Right lobe of liver (tissue), 6 donors: ENCODE measurements around the gene NUP214. TPM values are rescaled to one million over a fixed set of nuclear protein-coding genes. Genes with fewer than 3 reads are reported as not detected.

Source experiments
- ATAC-seq, 4 donors: fragments of 200-7000 bp; cut with Tn5 transposase; one replicate each; pipeline ENCODE4 v1.9.1; 2020; ENCODE audit warnings: mild to moderate bottlenecking in 4 of 4, moderate library complexity in 4 of 4
- DNase-seq, 3 donors: peaks; one replicate each; pipeline ENCODE4 v3.0.0-alpha.2; 2020
- H3K27ac ChIP-seq, 3 donors: fragments of 200-600 bp; one replicate each; pipeline ENCODE4 v1.8.0; 2022
- H3K27me3 ChIP-seq, 2 donors: fragments of 200-600 bp; one replicate each; pipeline ENCODE4 v1.8.0; 2022
- H3K36me3 ChIP-seq, 4 donors: fragments of 200-600 bp; sonication (generic) in 1 of 4; one replicate each; pipeline versions ENCODE4 v1.5.1 to v1.8.0; 2017 to 2022; ENCODE audit warnings: control low read depth in 1 of 4
- H3K4me1 ChIP-seq, 4 donors: fragments of 200-600 bp; sonication (generic) in 1 of 4; one replicate each; pipeline versions ENCODE4 v1.5.1 to v1.8.0; 2017 to 2022; ENCODE audit warnings: control low read depth in 1 of 4
- H3K4me3 ChIP-seq, 3 donors: fragments of 200-600 bp; one replicate each; pipeline ENCODE4 v1.8.0; 2022
- H3K9me3 ChIP-seq, 4 donors: fragments of 200-600 bp; sonication (generic) in 1 of 4; one replicate each; pipeline versions ENCODE4 v1.5.1 to v1.8.0; 2017 to 2022; ENCODE audit warnings: control low read depth in 1 of 4
- CTCF ChIP-seq, 4 donors: fragments of 200-600 bp in 3 of 4; fragments of 450-650 bp in 1 of 4; IDR thresholded peaks; one replicate each; pipeline versions ENCODE4 v1.5.1 to v1.8.0; 2016 to 2022; ENCODE audit warnings: antibody characterized with exemption in 4 of 4, mild to moderate bottlenecking in 2 of 4
- POLR2A ChIP-seq: fragments of 450-650 bp; IDR thresholded peaks from one replicate; pipeline ENCODE4 v1.6.1; 2017; ENCODE audit warnings: antibody characterized with exemption, mild to moderate bottlenecking
- whole genome bisulfite sequencing: methylation state at CpG from one replicate; pipeline ENCODE4 v1.1.6; 2018; ENCODE audit warnings: low coverage, low lambda C conversion rate; ENCODE audit not compliant: insufficient coverage; ENCODE audit errors: missing lambda C conversion rate; 5-methylcytosine and 5-hydroxymethylcytosine counted together
- intact Hi-C, 2 donors: fragments of 100-400 bp; cut with DNase I; formaldehyde crosslinking; loops; one replicate each; pipeline versions ENCODE4 v1.11.2 to v1.14.1; 2022
- total RNA-seq, 6 experiments: library from RNA; depleted of rRNA in 2 of 6; stranded (reverse); fragments of >200 nt in 2 of 6; fragmentation: NEBNext Ultra II Directional in 3 of 6; extraction: Animal tissue kit (Norgen Biotek cat#: 25700) in 3 of 6; gene quantifications; one replicate each; pipeline versions ENCODE4 v1.1.0 to v1.2.4, GENCODE V29; 2016 to 2023
- donor health status: DM: no; HTN: yes; CAD: no.
- donor health status: DM: no; HTN: no; CAD: no.
- donor health status: DM: no; HTN: no; CAD: no.
- donor health status: DM: no; HTN: yes; CAD: no.
- donor health status: DM: no; HTN: yes; CAD: no.

Gene NUP214
- total RNA-seq, 6 experiments from 2014 or later: 22.5 to 31.1 (median 27.5) TPM

- Histone ChIP-seq H3K27me3 (no peaks in the 10 kb centered on the region), H3K4me3 (no peak overlapping the region), H3K27ac (no peak overlapping the region), H3K36me3 (no peaks in the 10 kb centered on the region), H3K9me3 (no peaks in the 10 kb centered on the region), H3K4me1 (no peaks in the 10 kb centered on the region)
- TF ChIP-seq POLR2A: no peak
- no peak for TF ChIP-seq CTCF (IDR thresholded peaks at IDR 0.05)
- WGBS: 50% methylated on average over 1 of the region's 3 CpGs
- DNase-seq: no peak
- intact Hi-C loops: no loop called here
- ATAC-seq: no peak
Observed at GRCh38 chr9:131103535-131103934, 21.9 kb upstream of the NUP214 start.

- no peaks in the 10 kb centered on the region for H3K9me3 ChIP-seq
- H3K27me3 ChIP-seq: no peaks in the 10 kb centered on the region
- intact Hi-C loops: no loop called here
- DNase-seq: no peak
- no peak for TF ChIP-seq CTCF (IDR thresholded peaks at IDR 0.05)
- TF ChIP-seq POLR2A: no peak
- no peaks in the 10 kb centered on the region for H3K36me3 ChIP-seq
- no peak for ATAC-seq
- H3K4me1 ChIP-seq: no peaks in the 10 kb centered on the region
- WGBS: 55% methylated on average over 3 of the region's 5 CpGs
- H3K4me3 ChIP-seq: no peak overlapping the region
- H3K27ac ChIP-seq: no peak overlapping the region
Observed at GRCh38 chr9:131104016-131104740, 21.2 kb upstream of the NUP214 start.

- Histone ChIP-seq H3K27ac (no peak overlapping the region), H3K4me3 (no peak overlapping the region), H3K4me1 (no peaks in the 10 kb centered on the region), H3K27me3 (no peaks in the 10 kb centered on the region), H3K36me3 (no peaks in the 10 kb centered on the region), H3K9me3 (no peaks in the 10 kb centered on the region)
- DNase-seq (no peak), ATAC-seq (no peak)
- TF ChIP-seq CTCF (IDR thresholded peaks at IDR 0.05): no peak
- no peak for TF ChIP-seq POLR2A
- 74% methylated on average over 7 of the region's 8 CpGs for WGBS
- intact Hi-C loops: no loop called here
Observed at GRCh38 chr9:131105952-131106351, 19.4 kb upstream of the NUP214 start.

- H3K4me3 ChIP-seq: no peak overlapping the region
- H3K27me3 ChIP-seq: no peaks in the 10 kb centered on the region
- intact Hi-C loops: no loop called here
- DNase-seq (no peak), ATAC-seq (no peak)
- WGBS: 53% methylated on average over 6 of the region's 8 CpGs
- no peaks in the 10 kb centered on the region for H3K36me3 ChIP-seq
- H3K9me3 ChIP-seq: no peaks in the 10 kb centered on the region
- no peak for TF ChIP-seq POLR2A
- TF ChIP-seq CTCF (IDR thresholded peaks at IDR 0.05): no peak
- no peaks in the 10 kb centered on the region for H3K4me1 ChIP-seq
- no peak overlapping the region for H3K27ac ChIP-seq
Observed at GRCh38 chr9:131107760-131108159, 17.6 kb upstream of the NUP214 start.
